ENCODE results near the gene FLYWCH2. TPM values are rescaled to one million over a fixed set of nuclear protein-coding genes. Genes with fewer than 3 reads are reported as not detected.

Gene FLYWCH2, protein sequence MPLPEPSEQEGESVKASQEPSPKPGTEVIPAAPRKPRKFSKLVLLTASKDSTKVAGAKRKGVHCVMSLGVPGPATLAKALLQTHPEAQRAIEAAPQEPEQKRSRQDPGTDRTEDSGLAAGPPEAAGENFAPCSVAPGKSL
- 45.1 and 91.6 TPM in 2 replicates for total RNA-seq

DNA sequence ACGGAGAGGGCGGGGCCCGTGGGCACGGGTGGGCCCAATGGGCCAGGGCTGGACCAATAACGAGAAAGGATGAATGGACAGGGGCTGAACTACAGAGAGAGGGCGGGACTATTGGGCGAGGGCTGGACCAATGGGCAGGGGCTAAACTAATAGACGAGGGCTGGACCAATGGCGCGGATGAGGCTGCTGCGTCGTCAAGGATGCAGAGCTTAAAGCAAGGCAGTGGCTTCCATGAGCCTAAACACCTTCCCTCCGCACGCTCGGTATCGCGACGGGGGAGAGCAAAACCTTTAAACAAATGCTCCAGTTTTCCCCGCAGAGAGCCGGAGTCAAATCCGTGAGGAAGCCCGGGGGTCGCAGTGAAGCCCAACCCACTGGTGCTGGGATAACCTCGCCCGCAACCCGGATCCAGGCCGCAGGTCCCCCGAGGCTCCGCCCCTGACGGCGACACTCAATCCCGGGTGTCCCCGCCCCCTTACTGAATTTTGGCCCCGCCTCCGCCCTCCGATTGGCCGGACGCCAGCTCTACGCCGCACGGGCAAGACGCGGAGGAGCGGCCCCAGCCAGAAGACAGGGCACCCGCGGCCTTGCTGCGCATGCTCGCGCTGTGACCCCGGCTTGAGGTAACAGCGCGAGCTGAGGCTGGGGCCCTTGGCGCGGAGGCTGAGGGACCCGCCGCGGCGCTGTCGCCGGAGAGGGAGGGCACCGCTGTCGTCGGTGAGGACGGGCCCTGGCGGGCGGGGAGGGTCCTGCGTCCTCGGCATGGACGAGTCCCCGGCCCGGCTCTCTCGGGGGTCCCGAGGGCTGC, at the start of gene FLYWCH2:
FLYWCH2 (plus strand) TSS at position 566 of the 808 bp plus-strand sequence. CDS start 13,235 bp downstream, outside the sequence.

DNA sequence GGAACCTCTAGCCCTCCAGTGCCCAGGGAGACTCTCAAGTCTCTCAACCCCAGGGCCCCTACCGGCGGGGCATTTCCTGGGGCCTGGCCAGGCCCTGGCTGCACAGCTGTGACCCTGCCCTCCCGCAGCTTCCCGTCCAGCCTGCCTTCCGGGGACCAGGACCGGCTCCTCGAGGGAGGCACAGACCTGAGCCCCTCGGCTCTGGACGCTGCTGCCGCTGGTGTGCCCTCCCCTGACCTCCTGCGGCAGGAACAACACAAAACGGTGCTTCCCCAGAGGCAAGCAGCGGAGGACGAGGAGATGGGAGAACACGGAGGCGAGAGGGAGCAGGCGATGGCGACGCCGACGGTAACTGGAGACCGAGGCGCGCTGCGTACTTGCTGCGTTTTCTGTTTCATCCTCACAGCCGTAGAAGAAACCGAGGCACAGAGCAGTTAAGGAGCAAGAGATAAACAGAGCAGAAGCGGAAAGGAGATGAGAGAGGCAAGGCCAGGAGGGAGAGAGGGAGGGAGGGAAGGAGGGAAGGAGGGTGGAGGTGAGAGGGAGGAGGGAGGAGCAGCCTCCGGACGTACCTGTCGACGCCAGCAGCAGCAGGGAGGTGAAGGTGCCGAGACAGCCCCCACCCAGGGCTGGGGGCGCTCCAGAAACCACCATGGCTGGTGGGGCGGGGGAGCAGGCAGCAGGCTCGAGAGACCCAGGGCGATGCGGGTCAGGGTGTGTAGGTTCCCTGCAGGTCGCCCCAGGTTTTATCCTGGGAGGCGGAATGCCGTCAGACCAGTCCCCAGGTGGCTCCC, 25.4 kb upstream of the FLYWCH2 start, which contains the start of gene PRSS22:
PRSS22 (minus strand) TSS at position 720 of the 794 bp plus-strand sequence; CDS start at position 654, 66 bp downstream.

DNA sequence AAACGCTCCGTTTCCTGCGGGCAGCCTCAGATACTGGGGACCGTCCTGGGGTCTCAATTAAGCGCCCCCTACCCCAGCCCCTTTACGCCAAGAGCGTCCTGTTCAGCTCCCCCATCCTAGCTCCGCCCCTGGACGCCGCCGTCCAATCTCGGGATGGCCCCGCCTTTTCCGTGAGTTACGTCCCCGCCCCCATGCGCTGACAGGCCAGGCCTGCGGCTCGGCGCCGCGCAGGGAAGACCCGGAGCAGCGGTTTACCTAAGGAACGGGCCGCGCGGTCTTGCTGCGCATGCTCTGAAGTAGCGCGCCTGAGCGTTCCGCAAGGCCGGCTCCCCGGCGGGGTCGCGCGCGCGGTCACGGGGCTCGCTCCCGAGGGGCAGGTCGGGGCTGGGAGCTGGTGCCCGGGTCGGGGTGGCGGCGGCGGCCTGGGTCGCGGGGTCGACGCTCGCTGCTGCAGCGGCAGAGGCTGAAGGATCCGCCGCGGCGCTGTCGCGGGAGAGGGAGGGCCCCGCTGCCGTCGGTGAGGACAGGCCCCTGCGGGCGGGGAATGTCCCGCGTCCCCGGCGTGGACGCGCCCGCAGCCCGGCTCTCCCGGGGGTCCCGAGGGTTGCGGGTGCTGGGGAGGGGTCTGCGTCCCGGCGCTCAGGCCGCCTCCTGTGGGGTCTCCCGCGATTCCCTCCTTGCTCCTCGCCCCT, 28.8 kb downstream of the FLYWCH2 start, which contains the start of gene FLYWCH1:
FLYWCH1 (plus strand) TSS at position 294 of the 692 bp plus-strand sequence. CDS start 17,755 bp downstream, outside the sequence.

Other genes starting within 250 kb of the FLYWCH2 start
- gene KCTD5, start 200.7 kb upstream of the FLYWCH2 start, total RNA-seq = 21.4 and 32.6 TPM in 2 replicates
- gene PRSS27, start 163.0 kb upstream of the FLYWCH2 start, total RNA-seq = 0.19 and 0.56 TPM in 2 replicates
- gene SRRM2, start 130.6 kb upstream of the FLYWCH2 start, total RNA-seq = 38.5 and 43.7 TPM in 2 replicates
- gene ELOB, start 105.9 kb upstream of the FLYWCH2 start, total RNA-seq = 323 and 366 TPM in 2 replicates
- gene PRSS33, start 95.7 kb upstream of the FLYWCH2 start, total RNA-seq = not detected in 2 replicates
- not detected in 2 replicates for gene PRSS41, start 84.7 kb upstream of the FLYWCH2 start, total RNA-seq
- gene PRSS21, start 66.0 kb upstream of the FLYWCH2 start, total RNA-seq = 1.7 TPM in 2 replicates
- gene ZG16B, start 52.9 kb upstream of the FLYWCH2 start, total RNA-seq = 2.5 and 3.8 TPM in 2 replicates
- gene PRSS22, start 25.0 kb upstream of the FLYWCH2 start, total RNA-seq = under 0.01 TPM in 1 of 2 replicates, not detected in the other
- 38.3 and 41.2 TPM in 2 replicates for gene FLYWCH1, start 28.7 kb downstream of the FLYWCH2 start, total RNA-seq
- gene KREMEN2, start 81.1 kb downstream of the FLYWCH2 start, total RNA-seq = under 0.01 TPM in 1 of 2 replicates, not detected in the other
- gene PAQR4, start 86.1 kb downstream of the FLYWCH2 start, total RNA-seq = 1.7 and 8.1 TPM in 2 replicates
- 0.56 and 12.8 TPM in 2 replicates for gene PKMYT1, start 97.2 kb downstream of the FLYWCH2 start, total RNA-seq
- gene CLDN9, start 129.7 kb downstream of the FLYWCH2 start, total RNA-seq = not detected in 2 replicates
- 0.19 TPM in 1 of 2 replicates, not detected in the other for gene CLDN6, start 135.0 kb downstream of the FLYWCH2 start, total RNA-seq
- 258 and 401 TPM in 2 replicates for gene TNFRSF12A, start 137.2 kb downstream of the FLYWCH2 start, total RNA-seq
- gene HCFC1R1, start 140.7 kb downstream of the FLYWCH2 start, total RNA-seq = 7.1 and 10.4 TPM in 2 replicates
- gene THOC6, start 140.8 kb downstream of the FLYWCH2 start, total RNA-seq = 18.0 and 30.1 TPM in 2 replicates
- gene BICDL2, start 153.7 kb downstream of the FLYWCH2 start, total RNA-seq = 0.38 and 0.56 TPM in 2 replicates
- gene MMP25, start 163.3 kb downstream of the FLYWCH2 start, total RNA-seq = under 0.01 TPM in 1 of 2 replicates, not detected in the other
- 7.1 and 32.4 TPM in 2 replicates for gene IL32, start 182.4 kb downstream of the FLYWCH2 start, total RNA-seq
- gene ZSCAN10, start 216.1 kb downstream of the FLYWCH2 start, total RNA-seq = not detected in 2 replicates
- gene ZNF205, start 229.4 kb downstream of the FLYWCH2 start, total RNA-seq = 12.5 and 13.8 TPM in 2 replicates